Hematopoietic multipotent progenitor cell treated with erythropoietin and hydrocortisone succinate and interleukin-3 and kit ligand, for 6 days (in vitro differentiated cells): Measurements from ENCODE around the gene VAV1.

Experiments
- DNase-seq: peaks from one replicate; pipeline ENCODE4 v3.0.0-alpha.2; 2015

The VAV1 gene, protein sequence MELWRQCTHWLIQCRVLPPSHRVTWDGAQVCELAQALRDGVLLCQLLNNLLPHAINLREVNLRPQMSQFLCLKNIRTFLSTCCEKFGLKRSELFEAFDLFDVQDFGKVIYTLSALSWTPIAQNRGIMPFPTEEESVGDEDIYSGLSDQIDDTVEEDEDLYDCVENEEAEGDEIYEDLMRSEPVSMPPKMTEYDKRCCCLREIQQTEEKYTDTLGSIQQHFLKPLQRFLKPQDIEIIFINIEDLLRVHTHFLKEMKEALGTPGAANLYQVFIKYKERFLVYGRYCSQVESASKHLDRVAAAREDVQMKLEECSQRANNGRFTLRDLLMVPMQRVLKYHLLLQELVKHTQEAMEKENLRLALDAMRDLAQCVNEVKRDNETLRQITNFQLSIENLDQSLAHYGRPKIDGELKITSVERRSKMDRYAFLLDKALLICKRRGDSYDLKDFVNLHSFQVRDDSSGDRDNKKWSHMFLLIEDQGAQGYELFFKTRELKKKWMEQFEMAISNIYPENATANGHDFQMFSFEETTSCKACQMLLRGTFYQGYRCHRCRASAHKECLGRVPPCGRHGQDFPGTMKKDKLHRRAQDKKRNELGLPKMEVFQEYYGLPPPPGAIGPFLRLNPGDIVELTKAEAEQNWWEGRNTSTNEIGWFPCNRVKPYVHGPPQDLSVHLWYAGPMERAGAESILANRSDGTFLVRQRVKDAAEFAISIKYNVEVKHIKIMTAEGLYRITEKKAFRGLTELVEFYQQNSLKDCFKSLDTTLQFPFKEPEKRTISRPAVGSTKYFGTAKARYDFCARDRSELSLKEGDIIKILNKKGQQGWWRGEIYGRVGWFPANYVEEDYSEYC

DNA sequence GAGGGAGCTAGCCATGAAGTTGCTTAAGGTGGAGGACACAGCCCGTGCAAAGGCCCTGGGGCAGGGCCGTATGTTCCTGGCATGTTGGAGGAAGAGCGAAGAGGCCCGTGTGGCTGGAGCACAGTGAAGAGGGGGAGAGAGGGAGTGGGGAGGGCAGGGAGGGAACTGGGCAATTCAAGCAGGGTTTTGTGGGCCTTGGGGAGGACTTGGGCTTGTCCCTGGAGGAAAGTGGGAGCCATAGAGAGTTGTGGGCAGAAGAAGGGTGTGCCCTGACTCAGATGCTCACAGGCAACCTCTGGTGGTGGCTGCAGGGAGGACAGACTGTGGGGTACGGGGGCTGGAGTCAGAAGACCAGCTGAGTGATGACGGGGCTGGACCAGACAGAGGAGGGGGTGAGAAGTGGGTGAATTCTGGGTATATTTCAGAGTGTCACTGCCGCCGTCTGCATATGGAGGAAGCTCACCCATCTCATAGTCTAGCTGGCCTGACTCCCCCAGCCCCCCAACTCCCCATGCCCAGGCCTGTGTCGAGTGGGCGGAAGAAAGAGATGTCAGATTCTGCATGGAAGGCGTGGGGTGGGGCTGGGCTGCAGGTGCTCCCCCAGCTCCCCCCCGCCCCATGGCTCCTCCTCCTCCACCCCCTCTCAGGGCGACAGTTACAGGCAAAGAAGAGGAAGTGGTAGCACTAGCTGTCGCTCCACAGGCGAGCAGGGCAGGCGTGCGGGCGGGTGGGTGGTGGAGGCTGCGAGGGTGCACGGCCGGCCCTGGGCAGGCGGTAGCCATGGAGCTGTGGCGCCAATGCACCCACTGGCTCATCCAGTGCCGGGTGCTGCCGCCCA is at the start of gene VAV1:
Gene VAV1 (plus strand): TSS at position 681 of the 838 bp plus-strand sequence. CDS start 100 bp downstream, at position 781.
- peak; percentile 87 for DNase-seq

DNA sequence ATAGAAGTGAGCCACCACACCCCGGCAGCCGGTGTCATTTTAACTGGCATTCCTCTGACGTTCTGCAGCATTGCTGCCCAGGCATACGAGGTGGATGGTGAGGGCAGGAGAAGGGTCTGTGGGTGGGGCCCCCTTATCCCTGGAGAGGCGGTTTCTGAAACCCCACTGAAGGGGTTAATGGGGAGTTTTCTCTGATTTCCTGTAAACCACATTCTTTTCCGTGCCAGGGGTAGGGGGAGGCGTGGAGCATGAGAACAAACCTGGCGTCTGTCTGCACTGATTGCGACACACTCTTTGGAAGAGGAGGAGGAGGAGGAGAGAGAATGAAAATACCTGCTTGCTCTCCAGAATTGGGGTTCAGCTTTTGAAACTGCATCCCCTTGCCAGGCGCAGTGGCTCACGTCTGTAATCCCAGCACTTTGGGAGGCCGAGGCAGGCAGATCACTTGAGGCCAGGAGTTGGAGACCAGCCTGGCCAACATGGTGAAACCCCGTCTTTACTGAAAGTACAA is 49.3 kb upstream of the VAV1 start:
- DNase-seq = no peak

DNA sequence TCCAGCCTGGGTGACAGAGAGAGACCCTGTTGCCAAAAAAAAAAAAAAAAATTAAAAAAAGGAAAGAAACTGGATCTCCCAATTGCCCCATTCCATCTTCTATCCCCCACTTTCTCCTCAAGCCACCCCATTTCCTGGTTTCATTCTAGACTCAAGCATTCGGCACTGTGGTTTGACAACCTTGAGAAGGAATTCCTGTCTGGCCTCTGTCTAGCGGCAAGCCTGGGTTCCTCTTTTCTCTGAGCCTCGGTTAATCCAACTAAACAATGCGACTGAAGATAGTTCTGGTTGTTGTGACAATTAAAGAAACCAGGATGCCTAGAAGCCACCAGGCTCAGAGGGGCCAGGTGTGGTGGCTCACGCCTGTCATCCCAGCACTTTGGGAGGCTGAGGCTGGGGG is 48.8 kb upstream of the VAV1 start:
- peak; percentile 37 for DNase-seq

DNA sequence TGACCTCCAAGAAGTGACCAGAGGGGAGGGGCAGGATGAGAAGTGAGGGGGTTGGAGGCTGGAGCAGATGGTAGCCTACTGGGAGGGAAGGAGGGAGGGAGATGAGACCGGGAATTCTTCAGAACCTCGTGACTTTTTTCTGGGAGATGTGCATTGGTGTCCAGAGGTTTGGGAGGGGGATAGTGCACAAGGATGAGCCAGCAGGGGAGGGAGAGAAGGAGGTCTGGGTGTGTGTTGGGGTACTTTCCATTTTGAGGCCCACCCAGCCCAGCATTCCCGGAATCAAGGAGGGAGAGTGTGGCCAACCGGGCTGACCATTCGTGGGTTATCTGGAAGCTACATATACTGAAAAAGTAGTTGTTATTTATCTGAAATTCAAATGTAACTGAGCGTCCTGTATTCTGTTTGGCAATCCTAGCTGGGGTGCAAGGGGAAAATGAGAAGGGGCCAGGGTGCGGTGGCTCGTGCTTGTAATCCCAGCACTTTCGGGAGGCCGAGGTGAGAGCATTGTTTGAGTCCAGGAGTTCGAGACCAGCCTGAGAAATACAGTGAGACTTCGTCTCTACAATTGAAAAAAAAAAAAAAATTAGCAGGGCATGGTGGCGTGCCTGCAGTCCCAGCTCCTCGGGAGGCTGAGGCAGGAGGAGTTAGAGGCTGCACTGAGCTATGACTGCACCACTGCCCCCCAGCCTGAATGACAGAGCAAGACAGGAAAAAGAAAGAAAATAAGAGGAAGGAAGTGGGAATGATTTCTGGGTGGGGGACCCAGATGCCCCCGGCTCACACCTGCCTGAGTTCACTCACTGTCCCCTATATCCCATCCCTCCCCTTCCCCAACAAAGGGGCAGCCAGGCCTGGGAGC is 47.6 kb upstream of the VAV1 start:
- DNase-seq = no peak

DNA sequence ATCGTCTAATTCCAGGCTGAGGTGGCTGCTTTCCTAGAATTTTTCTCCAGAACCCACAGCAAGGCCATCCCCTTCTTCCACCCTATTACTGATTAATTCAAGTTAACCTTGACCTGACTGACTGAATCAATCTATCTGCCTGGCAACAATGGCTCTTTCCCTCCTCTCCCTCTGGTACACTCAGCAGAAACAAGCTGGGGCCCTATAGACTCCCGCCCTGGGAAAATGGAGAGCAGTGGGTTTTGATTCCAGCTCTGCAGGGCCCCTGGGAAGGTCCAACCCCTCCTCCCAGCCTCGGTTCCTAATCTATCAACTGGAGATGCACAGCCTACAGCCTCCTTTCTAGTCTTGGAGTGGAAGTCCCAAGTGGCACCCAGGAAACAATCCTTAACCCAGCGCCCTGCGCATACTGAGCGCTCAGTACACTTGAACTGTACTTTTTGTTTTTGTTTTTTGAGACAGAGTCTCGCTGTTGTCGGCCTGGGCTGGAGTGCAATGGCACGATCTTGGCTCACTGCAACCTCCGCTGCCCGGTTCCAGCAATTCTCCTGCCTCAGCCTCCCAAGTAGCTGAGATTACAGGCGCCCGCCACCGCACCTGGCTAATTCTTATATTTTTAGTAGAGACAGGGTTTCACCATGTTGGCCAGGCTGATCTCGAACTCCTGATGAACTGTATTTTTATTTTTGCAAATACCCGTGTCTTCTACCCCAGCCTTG is 46.8 kb upstream of the VAV1 start:
- no peak for DNase-seq

DNA sequence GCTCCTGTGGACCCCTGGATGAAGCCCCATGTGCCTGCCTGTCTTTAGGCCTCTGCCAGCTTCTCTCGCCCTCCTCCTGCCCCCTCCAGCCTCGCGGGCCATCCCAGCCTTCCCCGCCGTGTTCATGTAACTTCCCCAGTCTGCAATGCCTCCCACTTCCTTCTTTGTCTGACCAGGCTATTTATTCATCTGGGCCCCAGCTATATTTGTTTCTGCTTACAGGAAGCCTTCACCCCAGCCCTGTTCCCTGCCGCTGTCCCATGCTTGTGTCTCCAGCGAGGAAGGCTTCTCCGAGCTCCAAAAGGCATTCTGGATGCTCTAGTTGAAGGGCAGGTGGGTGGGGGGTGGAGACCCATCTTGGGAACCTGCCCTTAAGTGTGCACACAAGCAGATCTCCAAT is 44.2 kb upstream of the VAV1 start:
- DNase-seq = peak; percentile 50

DNA sequence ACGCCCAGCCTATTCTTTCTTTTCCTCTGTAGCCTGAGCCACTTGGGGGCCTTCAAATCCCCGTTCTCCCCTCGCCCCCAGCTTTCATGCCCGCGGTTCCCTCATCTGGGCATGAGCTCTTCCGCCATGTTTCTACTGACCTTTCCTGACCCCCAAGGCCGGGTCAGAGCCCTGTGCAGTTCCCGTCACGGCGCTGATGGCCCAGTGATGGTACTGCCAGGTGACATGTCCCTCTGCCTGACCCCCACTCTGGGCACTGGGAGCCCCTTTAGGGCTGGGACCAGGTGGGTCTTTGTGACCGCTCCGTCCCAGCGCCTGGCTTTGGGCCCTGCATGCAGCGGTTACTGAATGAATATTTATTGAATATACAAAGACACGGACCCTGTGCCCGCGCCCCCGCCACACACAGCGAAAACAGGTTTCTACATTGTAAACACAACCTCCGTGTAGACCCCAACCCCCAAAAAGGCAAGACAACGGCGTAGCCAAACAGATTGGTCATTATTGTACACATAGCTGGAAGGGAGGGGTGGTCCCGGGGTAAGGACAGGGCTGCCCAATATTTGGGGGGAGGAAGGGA is 42.8 kb upstream of the VAV1 start:
- no peak for DNase-seq

DNA sequence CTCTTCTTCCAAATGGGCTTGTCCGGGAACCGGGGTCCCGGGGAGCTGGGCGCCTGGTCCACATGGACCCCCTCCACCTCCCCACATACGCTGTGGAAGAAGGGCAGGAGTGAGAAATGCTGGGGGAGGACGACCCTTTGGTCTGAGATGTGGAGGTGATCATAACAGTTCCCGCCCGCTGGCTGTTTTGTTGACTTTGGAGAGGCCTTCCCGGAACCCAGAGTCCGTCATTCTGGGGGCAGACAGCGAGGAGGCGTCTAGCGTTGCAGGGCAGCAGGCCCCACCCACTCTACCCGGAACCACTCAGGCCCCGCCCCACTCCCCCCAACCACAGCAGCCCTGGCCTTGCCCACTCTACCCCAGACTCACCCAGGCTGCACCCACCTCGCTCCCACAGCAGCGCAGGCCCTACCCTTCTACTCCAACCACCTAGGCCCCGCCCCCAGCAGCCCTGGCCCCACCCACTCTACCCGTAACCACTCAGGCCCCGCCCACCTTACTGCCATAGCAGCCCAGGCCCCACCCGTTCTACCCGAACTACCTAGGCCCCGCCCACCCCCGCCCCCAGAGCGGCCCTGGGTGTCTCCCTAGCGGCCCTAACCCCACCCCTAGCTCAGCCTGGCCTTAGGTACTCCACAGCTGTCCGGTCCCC is 42.2 kb upstream of the VAV1 start:
- peak; percentile 96 for DNase-seq

DNA sequence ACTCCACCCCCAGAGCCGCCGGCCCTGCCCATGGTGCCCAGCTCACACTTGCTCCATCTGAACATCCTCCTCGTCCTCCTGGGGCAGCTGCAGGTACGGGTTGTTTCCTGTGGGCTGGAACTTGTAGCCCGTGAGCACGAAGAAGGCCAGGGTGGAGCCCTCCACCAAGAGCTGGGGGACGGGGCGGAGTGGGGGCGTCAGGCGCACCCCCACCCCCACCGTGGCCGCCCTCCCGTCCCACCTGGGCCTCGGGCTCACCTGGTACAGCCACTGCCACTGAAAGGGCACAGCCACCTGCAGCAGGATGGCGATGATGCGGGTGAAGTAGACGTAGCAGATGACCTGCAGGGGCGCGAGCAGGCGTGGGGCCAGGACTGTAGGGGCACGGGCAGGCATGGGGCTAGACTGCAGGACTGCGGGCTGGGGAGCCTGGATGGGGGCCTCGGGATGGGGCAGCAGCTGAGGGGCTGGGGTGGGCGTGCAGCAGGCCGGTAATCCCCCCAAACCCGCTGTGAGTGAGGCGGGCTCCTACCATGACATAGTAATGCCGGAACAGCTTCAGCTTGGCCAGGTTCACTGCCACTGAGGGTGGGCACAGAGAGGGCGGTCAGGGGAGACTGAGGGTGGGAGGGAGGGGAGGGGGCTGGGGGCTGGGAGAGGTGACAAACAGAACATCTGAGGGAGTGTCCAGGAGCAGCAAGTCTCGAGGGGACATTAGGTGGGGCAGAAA is 41.4 kb upstream of the VAV1 start:
- no peak for DNase-seq

DNA sequence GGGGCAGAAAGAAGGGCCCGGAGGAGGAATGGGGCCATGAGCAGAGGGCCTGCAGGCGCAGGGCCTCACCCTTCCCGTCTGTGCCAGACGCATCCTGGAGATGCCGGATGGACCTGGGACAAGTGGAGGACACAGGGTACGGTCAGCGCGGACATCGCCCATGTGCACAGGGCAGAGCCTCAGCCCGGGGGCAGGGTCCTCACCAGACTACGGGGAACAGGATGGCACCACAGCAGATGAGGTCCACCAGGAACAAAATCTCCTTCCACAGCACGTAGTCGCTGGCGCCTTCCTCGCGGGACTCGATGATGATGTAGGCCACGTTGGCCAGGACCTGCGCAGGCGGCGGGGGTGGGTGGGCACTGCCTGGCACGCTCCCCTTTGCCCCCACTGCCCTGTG is 40.7 kb upstream of the VAV1 start:
- DNase-seq = no peak

DNA sequence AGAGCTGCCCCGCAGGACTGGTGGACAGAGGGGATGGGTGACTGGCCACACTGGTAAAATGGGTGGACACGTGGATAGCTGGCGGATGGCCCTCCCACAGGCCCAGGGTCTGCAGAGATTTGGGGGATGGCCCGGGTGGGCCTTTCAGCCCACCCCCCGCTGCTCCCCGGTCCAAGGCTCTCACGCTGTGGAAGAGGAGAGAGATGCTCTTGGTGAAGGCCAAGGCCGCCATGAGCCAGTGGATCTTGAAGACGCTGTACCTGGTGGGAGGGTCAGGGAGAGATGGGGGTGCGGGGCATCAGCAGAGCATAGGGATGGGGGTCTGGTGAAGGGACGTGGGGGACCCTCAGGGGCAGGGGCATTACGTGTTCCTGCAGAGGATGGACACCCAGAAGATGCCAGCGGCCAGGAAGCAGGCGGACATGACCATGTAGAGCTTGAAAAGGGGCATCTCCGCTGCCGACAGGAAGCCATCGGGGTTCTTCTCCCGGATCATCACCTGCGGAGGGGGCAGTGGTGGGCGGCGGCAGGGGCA is 39.6 kb upstream of the VAV1 start:
- DNase-seq = no peak

DNA sequence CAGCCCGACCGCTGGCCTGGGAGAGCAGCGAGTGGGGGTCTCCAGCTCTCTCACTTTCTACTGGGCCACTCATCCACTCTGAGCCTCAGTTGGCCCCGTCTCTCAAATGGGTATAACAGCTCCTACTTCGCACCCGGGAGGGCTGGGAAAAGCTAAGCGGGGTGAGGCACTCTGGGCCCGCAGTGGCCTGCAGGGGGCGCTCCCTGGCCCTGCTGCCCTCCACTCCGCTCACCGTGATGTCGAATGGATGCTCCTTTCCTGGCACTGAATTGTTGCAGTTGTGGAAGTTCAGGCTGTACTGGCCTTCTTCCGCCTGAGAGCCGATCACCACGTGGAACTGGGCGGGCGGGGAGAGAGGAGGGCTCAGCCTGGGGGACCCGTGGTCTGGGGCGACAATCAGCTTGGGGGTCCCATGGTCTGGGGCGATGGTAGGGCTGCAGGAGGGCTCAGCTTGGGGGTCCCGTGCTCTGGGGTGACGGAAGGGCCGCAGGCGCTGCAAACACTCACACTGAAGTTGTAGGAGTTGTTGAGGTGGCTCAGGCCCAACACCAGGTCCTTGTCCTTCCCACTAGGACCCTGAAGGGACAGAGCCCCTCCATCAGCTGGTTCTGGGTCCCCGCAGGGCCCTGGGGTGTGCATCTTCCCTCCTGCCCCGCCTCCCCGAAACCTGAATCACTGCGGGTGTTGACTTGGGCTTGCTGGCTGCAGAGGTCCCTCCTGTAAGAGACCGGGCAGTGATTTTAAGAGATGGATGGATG is 39.0 kb upstream of the VAV1 start:
- no peak for DNase-seq

DNA sequence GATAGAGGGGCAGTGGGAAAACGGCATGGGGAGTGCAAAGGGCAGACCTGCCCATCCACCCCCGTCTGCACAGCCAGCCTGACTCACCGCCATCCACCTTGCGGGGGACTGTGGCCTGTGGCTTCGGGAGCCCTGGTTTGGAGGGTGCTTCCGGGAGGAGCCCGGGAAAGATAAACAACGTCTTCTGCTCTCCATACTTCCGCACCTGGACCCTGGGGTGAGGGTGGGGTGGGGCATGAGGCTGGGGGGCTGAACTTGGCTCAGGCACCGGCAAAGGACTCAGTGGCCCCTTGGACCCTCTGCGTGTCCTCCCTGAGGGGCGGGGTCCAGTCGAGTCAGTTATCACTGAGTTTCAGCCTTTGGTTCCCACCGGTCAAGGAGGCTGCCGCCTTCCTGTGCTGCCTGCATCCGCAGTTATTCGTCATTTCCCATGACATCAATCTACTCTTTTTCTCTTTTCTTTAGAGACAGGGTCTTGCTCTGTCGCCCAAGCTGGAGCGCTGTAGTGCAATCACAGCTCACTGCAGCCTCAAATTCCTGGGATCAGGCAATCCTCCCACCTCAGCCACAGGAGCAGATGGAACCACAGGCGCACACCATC is 38.3 kb upstream of the VAV1 start:
- no peak for DNase-seq

DNA sequence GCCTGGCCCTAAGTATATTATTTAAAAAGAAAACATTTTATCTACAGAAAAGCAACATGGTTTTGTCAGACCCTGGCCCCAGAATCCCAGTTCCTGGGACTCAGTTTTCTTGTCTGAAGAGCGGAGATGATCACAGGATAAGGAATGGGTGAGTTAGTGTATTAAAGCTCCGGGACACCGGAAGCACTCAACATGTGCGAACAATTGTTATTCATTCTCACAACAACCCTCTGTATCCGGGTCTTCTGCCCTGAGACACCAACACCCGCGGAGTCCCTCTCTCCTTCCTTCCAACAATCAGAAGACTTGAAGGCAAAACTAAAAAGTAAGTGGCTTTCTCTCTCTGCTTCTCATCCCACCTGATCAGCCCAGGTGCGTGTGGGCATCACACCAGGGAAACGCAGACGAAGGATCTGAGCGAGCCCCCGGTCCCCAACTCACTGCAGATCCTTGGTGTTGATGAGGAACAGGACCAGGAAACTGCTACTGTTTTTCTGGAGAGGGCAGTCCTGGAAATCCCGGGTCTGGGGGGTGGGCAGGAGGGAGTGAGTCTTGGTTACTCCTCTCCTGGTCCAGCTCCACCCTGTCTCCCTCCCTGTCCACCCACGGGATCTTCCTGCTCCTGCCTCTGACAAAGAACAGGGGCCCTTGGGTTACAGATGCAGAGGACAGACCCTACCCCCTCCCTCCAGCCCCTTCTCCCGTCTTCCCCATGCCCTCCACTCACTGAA is 37.2 kb upstream of the VAV1 start:
- DNase-seq = no peak

DNA sequence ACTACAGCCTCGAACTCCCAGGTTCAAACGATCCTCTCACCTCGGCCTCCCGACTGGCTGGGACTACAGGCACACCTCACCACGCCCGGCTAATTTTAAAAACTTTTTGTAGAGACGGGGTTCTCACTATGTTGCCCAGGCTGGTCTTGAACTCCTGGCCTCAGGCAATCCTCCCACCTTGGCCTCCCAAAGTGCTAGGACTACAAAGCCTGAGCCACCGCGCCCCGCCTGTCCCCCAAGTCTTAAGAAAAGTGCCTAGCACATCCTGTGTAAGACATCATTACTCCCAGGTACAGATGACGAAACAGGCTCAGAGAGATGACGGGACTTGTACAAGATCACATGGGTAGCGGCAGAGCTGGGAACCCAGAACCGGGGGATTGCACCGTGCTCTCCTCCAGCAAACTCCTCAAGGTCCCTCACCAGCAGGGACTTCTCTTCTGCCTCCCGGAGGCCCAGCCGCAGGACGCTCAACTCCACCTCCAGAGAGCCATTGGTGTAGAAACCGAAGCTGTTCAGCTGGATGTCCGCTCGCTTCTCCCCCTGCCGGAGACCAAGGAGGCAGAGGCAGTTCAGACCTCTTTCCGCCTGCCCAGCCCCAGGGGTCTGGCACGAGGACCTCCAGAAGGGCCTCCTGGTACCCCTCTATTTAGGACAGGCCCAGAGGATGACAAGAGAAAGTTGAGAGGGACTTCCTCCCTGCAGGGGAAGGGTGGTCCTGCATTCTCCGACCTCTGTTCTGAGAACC is 36.2 kb upstream of the VAV1 start:
- DNase-seq = peak; percentile 91

DNA sequence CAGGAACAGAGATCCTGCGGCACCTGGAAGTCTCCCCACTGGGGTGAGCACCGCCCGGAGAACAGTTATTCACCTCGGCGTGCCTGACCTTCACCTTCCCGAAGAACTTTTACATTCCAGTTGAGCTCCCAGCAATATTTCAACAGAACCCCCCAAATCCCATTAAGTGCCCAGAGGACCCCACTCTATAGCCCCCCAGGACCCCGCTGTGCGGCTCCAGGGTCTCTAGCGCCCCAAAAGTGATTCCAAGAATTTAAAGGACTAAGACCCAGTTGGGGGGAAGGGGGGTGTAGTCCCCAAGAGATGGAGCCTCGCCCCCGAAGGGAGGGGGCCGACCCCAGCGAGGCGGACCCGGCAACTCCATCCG is 35.6 kb upstream of the VAV1 start:
- no peak for DNase-seq
